ENCODE data around the gene C1orf74. TPM values are rescaled to one million over a fixed set of nuclear protein-coding genes. Genes with fewer than 3 reads are reported as not detected.

Gene C1orf74
- total RNA-seq, 4 donors from 2014 or later: 0.20 to 2.7 (median 2.4) TPM; not detected in 1

- TF ChIP-seq POLR2A (IDR thresholded peaks at IDR 0.05) (no peak), EP300 (IDR thresholded peaks at IDR 0.05; ENCODE audit: low read depth) (no peak), POLR2AphosphoS5 (IDR thresholded peaks at IDR 0.05) (peak; percentile 16 to 65 (median 47)), CTCF (IDR thresholded peaks at IDR 0.05) (peak; percentile 85 to 99 (median 92))
- intact Hi-C loops (cut with DNase I; ENCODE audit: low total_unique reads) (loop anchor here (5.0 kb wide), 1 partner anchor 170 kb away; no protein-coding TSS in a partner anchor), in situ Hi-C loops (cut with MboI; ENCODE audit: low pct_ligation_motif_present in 1 of 4, low pct_unique_long_range_greater_than_20kb in 1 of 4, low sequenced_read_pairs in 3 of 4) (no loop called here)
- Histone ChIP-seq H3K36me3 (no peaks in the 10 kb centered on the region), H3K27ac (peak overlapping the region; percentile 11 to 51 (median 18)), H3K4me1 (peaks cover 0 to 7% (median 2%) of the 10 kb centered on the region in 4 donors), H3K27me3 (no peaks in the 10 kb centered on the region), H3K4me3 (peak overlapping the region in 2 of 4 donors; percentile 13 to 36), H3K9me3 (no peaks in the 10 kb centered on the region)
- DNase-seq: peak; percentile 97
- WGBS, 2 donors (ENCODE audit: low coverage in 1 of 2): 0 to 8% methylated on average over 4 to 35 of the region's 37 CpGs
These were observed 36.6 kb downstream of the C1orf74 start for GRCh38 chr1:209747580-209748262.

- TF ChIP-seq EP300 (IDR thresholded peaks at IDR 0.05; ENCODE audit: low read depth) (no peak), POLR2AphosphoS5 (IDR thresholded peaks at IDR 0.05) (no peak), POLR2A (IDR thresholded peaks at IDR 0.05) (no peak), CTCF (IDR thresholded peaks at IDR 0.05) (no peak)
- Histone ChIP-seq H3K27ac (no peak overlapping the region), H3K9me3 (no peaks in the 10 kb centered on the region), H3K4me1 (peaks cover 0 to 11% (median 2%) of the 10 kb centered on the region in 4 donors), H3K27me3 (no peaks in the 10 kb centered on the region), H3K36me3 (no peaks in the 10 kb centered on the region), H3K4me3 (no peak overlapping the region)
- no peak for DNase-seq
- WGBS, 2 donors (ENCODE audit: low coverage in 1 of 2): 54 to 69% methylated on average over 4 of the region's 4 CpGs
- in situ Hi-C loops (cut with MboI; ENCODE audit: low pct_ligation_motif_present in 1 of 4, low pct_unique_long_range_greater_than_20kb in 1 of 4, low sequenced_read_pairs in 3 of 4) (no loop called here), intact Hi-C loops (cut with DNase I; ENCODE audit: low total_unique reads) (loop anchor here (5.0 kb wide), 1 partner anchor 169 kb away; no protein-coding TSS in a partner anchor)
These were observed 37.8 kb downstream of the C1orf74 start for GRCh38 chr1:209746451-209747165.

- Histone ChIP-seq H3K36me3 (no peaks in the 10 kb centered on the region), H3K9me3 (no peaks in the 10 kb centered on the region), H3K27me3 (no peaks in the 10 kb centered on the region), H3K4me3 (no peak overlapping the region), H3K27ac (peak overlapping the region in 2 of 4 donors; percentile 24 to 39), H3K4me1 (peaks cover 0 to 6% (median under 1%) of the 10 kb centered on the region in 4 donors)
- TF ChIP-seq EP300 (IDR thresholded peaks at IDR 0.05; ENCODE audit: low read depth) (no peak), CTCF (IDR thresholded peaks at IDR 0.05) (no peak), POLR2A (IDR thresholded peaks at IDR 0.05) (no peak)
- WGBS, 2 donors (ENCODE audit: low coverage in 1 of 2): 65% methylated on average over 2 of the region's 2 CpGs; no CpG with 5 or more reads in 1 of the 2 donors
- intact Hi-C loops (cut with DNase I; ENCODE audit: low total_unique reads): no loop called here
- in situ Hi-C loops (cut with MboI; ENCODE audit: low pct_ligation_motif_present in 1 of 4, low pct_unique_long_range_greater_than_20kb in 1 of 4, low sequenced_read_pairs in 3 of 4): no loop called here
- no peak for DNase-seq
These were observed 41.2 kb downstream of the C1orf74 start for GRCh38 chr1:209743145-209743482.

GRCh38 chr1:209742409-209743144, 41.8 kb downstream of the C1orf74 start:
- no peak for TF ChIP-seq EP300 (IDR thresholded peaks at IDR 0.05; ENCODE audit: low read depth)
- no peak for TF ChIP-seq CTCF (IDR thresholded peaks at IDR 0.05)
- no peak for TF ChIP-seq POLR2AphosphoS5 (IDR thresholded peaks at IDR 0.05)
- no peak for TF ChIP-seq POLR2A (IDR thresholded peaks at IDR 0.05)
- intact Hi-C loops (cut with DNase I; ENCODE audit: low total_unique reads) (no loop called here), in situ Hi-C loops (cut with MboI; ENCODE audit: low pct_ligation_motif_present in 1 of 4, low pct_unique_long_range_greater_than_20kb in 1 of 4, low sequenced_read_pairs in 3 of 4) (no loop called here)
- Histone ChIP-seq H3K27me3 (no peaks in the 10 kb centered on the region), H3K4me1 (peaks cover 0 to 3% (median 0%) of the 10 kb centered on the region in 4 donors), H3K27ac (peak overlapping the region in 3 of 4 donors; percentile 24 to 39 (median 35)), H3K36me3 (no peaks in the 10 kb centered on the region), H3K9me3 (no peaks in the 10 kb centered on the region), H3K4me3 (no peak overlapping the region)
- no peak for DNase-seq
- 46 to 55% methylated on average over 5 to 8 of the region's 8 CpGs for WGBS, 2 donors (ENCODE audit: low coverage in 1 of 2)
